Endothelial cell of umbilical vein (primary cell): ENCODE measurements around the gene NKX2-4.

ENCODE experiments used
- CTCF ChIP-seq, 2 donors: IDR thresholded peaks; 1 replicate in 1 of 2; 2 replicates in 1 of 2; pipeline ENCODE4 v1.5.1; 2011; ENCODE audit warnings: low read length in 2 of 2, mild to moderate bottlenecking in 2 of 2, moderate library complexity in 2 of 2, control low read depth in 1 of 2, inconsistent platforms in 1 of 2, low read depth in 1 of 2; ENCODE audit not compliant: insufficient read depth in 1 of 2; ENCODE audit errors: extremely low read depth in 1 of 2
- EZH2 ChIP-seq: IDR thresholded peaks from 2 replicates; pipeline ENCODE4 v1.6.1; 2012; ENCODE audit warnings: borderline replicate concordance, low read depth, mild to moderate bottlenecking, moderate library complexity, low read length, inconsistent platforms; ENCODE audit not compliant: severe bottlenecking
- FOS ChIP-seq: IDR thresholded peaks from 2 replicates; pipeline ENCODE4 v1.6.1; 2011; ENCODE audit warnings: mild to moderate bottlenecking, low read length, moderate library complexity, borderline replicate concordance; ENCODE audit not compliant: insufficient read depth
- GATA2 ChIP-seq: IDR thresholded peaks from 2 replicates; pipeline ENCODE4 v1.7.0; 2011; ENCODE audit warnings: low read depth, mild to moderate bottlenecking, moderate library complexity, mixed read lengths, low read length; ENCODE audit not compliant: insufficient read length, insufficient read depth
- JUN ChIP-seq: IDR thresholded peaks from 2 replicates; pipeline ENCODE4 v1.6.1; 2011; ENCODE audit warnings: borderline replicate concordance, low read depth; ENCODE audit not compliant: insufficient read length, insufficient read depth
- MAX ChIP-seq: IDR thresholded peaks from 2 replicates; pipeline ENCODE4 v1.6.1; 2011; ENCODE audit not compliant: insufficient read depth, insufficient read length
- POLR2A ChIP-seq: IDR thresholded peaks from 2 replicates; pipeline ENCODE4 v1.6.1; 2012; ENCODE audit warnings: low read depth, mild to moderate bottlenecking, control low read depth, low read length
- POLR2AphosphoS5 ChIP-seq: IDR thresholded peaks from 2 replicates; pipeline ENCODE4 v1.6.1; 2012; ENCODE audit warnings: low read depth, mild to moderate bottlenecking, control low read depth, low read length, moderate library complexity; ENCODE audit not compliant: insufficient read depth

DNA sequence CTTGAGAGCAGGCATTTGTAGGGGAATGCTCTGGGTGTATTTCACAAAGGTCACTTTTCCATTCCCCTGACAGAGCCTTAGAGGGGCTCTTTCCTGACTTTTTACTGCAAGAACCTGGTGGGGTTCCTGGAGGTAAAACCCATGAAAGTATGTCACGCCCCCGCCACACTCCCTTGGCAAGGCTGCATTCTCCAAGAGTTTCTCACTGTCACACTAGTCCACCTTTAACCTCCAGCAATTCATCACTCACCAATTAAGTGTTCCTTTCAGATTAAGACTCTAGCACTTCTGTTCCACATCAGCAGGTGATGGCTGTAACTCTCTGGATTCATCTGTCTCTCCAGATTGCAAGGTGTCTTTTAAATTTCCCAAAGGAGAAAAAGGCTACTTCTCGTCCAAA is 32.7 kb upstream of the NKX2-4 start:
- no peak for TF ChIP-seq CTCF (IDR thresholded peaks at IDR 0.05; ENCODE audit: extremely low read depth in 1 of 2, insufficient read depth in 1 of 2, low read depth in 1 of 2, low read length in 2 of 2)
- no peak for TF ChIP-seq MAX
- no peak for TF ChIP-seq POLR2A
- TF ChIP-seq POLR2AphosphoS5, result no peak
- no peak for TF ChIP-seq EZH2
- TF ChIP-seq FOS, result no peak
- TF ChIP-seq JUN, result no peak
- no peak for TF ChIP-seq GATA2
